AG09309 (cell line): ENCODE measurements around the gene GLT8D1.

Experiments used
- DNase-seq: peaks from one replicate; pipeline ENCODE4 v3.0.0-alpha.2; 2010; ENCODE audit warnings: low read depth
- H3K4me3 ChIP-seq: 2 replicates; pipeline ENCODE4 v1.5.1; 2011; ENCODE audit warnings: mild to moderate bottlenecking, low read depth, low read length, moderate library complexity; ENCODE audit not compliant: control insufficient read depth
- CTCF ChIP-seq: IDR thresholded peaks from 2 replicates; pipeline ENCODE4 v1.5.1; 2011; ENCODE audit warnings: mild to moderate bottlenecking, low read depth, low read length, inconsistent platforms; ENCODE audit not compliant: insufficient read depth, control insufficient read depth; ENCODE audit errors: missing control alignments

The GLT8D1 gene

GRCh38 chr3:52714335-52715302 is 9.0 kb upstream of the GLT8D1 start:
- no peak for DNase-seq
- H3K4me3 ChIP-seq, result no peak overlapping the region
- TF ChIP-seq CTCF, result no peak

GRCh38 chr3:52712291-52713212 is 7.0 kb upstream of the GLT8D1 start:
- TF ChIP-seq CTCF, result no peak
- no peak for DNase-seq

GRCh38 chr3:52710512-52710911 is 4.9 kb upstream of the GLT8D1 start:
- TF ChIP-seq CTCF, result no peak
- DNase-seq, result no peak
- H3K4me3 ChIP-seq, result no peak overlapping the region

More at GRCh38 chr3:52712291-52713212, 7.0 kb upstream of the GLT8D1 start:
- H3K4me3 ChIP-seq, result no peak overlapping the region

DNA sequence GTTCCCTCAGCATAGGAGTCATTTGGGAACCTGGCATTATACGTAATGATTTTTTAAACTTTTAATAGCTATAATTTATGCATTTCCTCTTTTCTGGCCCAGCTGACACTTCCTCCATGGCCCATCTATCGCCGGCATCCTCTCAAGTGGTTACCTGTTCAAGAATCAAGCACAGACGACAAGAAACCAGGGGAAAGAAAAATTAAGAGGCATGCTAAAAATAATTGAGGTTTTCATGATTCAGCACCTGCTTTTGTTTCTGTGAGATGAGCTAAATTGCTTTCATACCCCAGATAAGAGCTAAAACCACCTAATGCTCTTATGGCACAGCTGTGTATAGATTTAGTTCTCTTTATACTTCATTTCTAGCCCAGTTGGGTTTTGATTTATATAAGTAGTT is 2.0 kb upstream of the GLT8D1 start:
- DNase-seq, result no peak
- no peak overlapping the region for H3K4me3 ChIP-seq
- no peak for TF ChIP-seq CTCF

DNA sequence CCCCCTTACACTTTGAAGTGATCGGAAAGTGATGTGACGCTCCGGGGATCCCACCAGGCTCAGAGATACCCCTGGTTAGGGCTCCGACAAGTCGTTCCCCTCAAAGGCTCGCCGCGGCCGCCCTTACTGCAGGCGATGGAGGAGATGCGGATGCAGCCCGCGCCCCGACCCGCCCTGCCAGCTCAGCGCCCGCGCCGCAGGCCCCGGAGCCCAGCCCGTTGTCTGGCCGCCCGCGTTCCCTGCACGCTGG is 228 bp downstream of the GLT8D1 start:
- DNase-seq, result no peak
- no peak for TF ChIP-seq CTCF
- H3K4me3 ChIP-seq, result peak overlapping the region; percentile 92

DNA sequence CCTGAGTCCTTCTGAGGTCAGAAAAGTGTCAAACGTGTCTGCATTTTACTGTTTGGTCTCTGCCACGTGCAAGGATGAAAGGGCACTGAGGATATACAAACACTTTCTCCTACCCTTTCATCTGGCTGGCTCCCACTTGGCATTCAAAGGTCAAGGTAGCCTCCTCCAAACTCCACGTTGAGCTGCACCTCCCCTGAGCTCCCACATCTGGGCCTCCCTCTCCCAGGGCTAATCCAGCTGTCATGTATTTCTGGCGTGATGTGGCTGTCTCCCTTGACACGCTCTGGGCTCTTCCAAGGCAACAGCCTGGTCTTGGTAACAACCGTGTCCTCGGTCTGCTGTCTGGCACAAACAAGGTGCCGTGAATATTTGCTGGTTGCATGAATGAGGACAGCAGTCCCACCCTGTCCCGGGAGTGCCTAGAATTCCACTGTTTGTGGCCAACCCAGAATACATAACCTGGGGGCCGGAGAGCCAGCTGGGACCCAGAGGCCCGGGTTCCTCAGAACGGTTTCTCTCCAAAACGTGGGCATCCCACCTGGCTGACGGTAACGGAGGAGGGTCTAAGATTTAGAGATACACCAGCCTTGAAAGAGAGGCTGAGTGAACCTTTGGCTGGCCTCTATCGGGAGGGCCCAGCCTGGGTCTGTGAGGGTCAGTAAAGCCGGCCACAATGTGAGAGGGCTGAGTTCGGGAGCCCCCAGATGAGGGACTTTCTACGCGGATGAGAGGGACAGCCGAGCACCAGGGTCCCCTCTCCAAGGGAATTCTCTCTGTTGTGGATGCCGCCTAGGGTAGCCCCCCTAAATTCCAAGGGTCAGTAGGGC is 767 bp downstream of the GLT8D1 start:
- no peak for TF ChIP-seq CTCF
- no peak for DNase-seq
- H3K4me3 ChIP-seq, result peak overlapping the region; percentile 92
